AG04450 (cell line): Measurements from ENCODE around the gene FSTL1. TPM values are rescaled to one million over a fixed set of nuclear protein-coding genes. Genes with fewer than 3 reads are reported as not detected.

ENCODE experiments used
- CTCF ChIA-PET: fragments of 300-600, 350-600 bp; formaldehyde crosslinking; extraction: SDS; loops from one replicate; lab custom pipeline; 2022; ENCODE audit warnings: antibody characterized with exemption, inconsistent platforms; lab: Charles Lee
- POLR2A ChIA-PET: fragments of 350-600 bp; formaldehyde crosslinking; extraction: SDS; loops from one replicate; lab custom pipeline; 2021; ENCODE audit warnings: antibody characterized with exemption, inconsistent platforms; lab: Yijun Ruan, JAX
- DNase-seq: peaks from one replicate; pipeline ENCODE4 v3.0.0-alpha.2; 2011; ENCODE audit warnings: low read depth, low spot score
- H3K27ac ChIP-seq: one replicate; pipeline ENCODE4 v1.5.1; 2012; ENCODE audit warnings: low read depth, low read length, control low read depth
- H3K27me3 ChIP-seq: one replicate; pipeline ENCODE4 v1.6.0; 2012; ENCODE audit warnings: low read length; ENCODE audit not compliant: control insufficient read depth, insufficient read depth
- H3K4me3 ChIP-seq: 2 replicates; pipeline ENCODE4 v1.5.1; 2011; ENCODE audit warnings: mild to moderate bottlenecking, low read depth, low read length, control low read depth
- H3K9me3 ChIP-seq: 2 replicates; pipeline ENCODE4 v1.5.1; 2012; ENCODE audit warnings: low read length; ENCODE audit not compliant: control insufficient read depth, insufficient read depth
- CTCF ChIP-seq: IDR thresholded peaks from 2 replicates; pipeline ENCODE4 v1.5.1; 2011; ENCODE audit warnings: low read depth, low read length, control low read depth, inconsistent platforms
- polyA plus RNA-seq: library from polyadenylated mRNA; depleted of rRNA; stranded (reverse); fragments of >200 nt; gene quantifications from 2 replicates; pipeline ENCODE4 v1.2.3, GENCODE V29; 2011

FSTL1 gene
- polyA plus RNA-seq, 1 experiment = 1,126 TPM

GRCh38 chr3:120487191-120487650, 36.4 kb upstream of the FSTL1 start:
- Histone ChIP-seq H3K9me3 (peaks cover 4% of the 10 kb centered on the region; the same call in 1 of the 2 replicates), H3K27me3 (no peaks in the 10 kb centered on the region), H3K4me3 (no peak overlapping the region), H3K27ac (peak overlapping the region; percentile 63)
- DNase-seq = no peak
- POLR2A ChIA-PET = interaction anchor here (1.4 kb wide), 1 partner anchor 36 kb away, joined by 4 read pairs; the partner anchor contains the start of gene FSTL1
- CTCF ChIA-PET = interaction anchor here (1.4 kb wide), 1 partner anchor 20 kb away, joined by 4 read pairs; no protein-coding TSS in a partner anchor
- no peak for TF ChIP-seq CTCF

- Histone ChIP-seq H3K4me3 (no peak overlapping the region), H3K9me3 (no peaks in the 10 kb centered on the region), H3K27ac (no peak overlapping the region), H3K27me3 (no peaks in the 10 kb centered on the region)
- POLR2A ChIA-PET = no interaction called here
- TF ChIP-seq CTCF = no peak
- CTCF ChIA-PET = no interaction called here
- no peak for DNase-seq
These were observed 30.3 kb upstream of the FSTL1 start for GRCh38 chr3:120481081-120481480.

GRCh38 chr3:120477781-120478180, 27.0 kb upstream of the FSTL1 start:
- no peak overlapping the region for H3K27ac ChIP-seq
- DNase-seq = no peak
- no peaks in the 10 kb centered on the region for H3K27me3 ChIP-seq
- no peaks in the 10 kb centered on the region for H3K9me3 ChIP-seq
- POLR2A ChIA-PET = no interaction called here
- TF ChIP-seq CTCF = no peak
- H3K4me3 ChIP-seq = no peak overlapping the region
- CTCF ChIA-PET = interaction anchor here (0.7 kb wide), 1 partner anchor 61 kb away, joined by 4 read pairs; no protein-coding TSS in a partner anchor

- no peak for DNase-seq
- POLR2A ChIA-PET = interaction anchor here (1.2 kb wide), 1 partner anchor 25 kb away, joined by 6 read pairs; the partner anchor contains the start of gene FSTL1
- Histone ChIP-seq H3K4me3 (no peak overlapping the region), H3K27ac (no peak overlapping the region), H3K9me3 (no peaks in the 10 kb centered on the region), H3K27me3 (no peaks in the 10 kb centered on the region)
- CTCF ChIA-PET = interaction anchor here (1.8 kb wide), 1 partner anchor 83 kb away, joined by 7 read pairs; no protein-coding TSS in a partner anchor
- TF ChIP-seq CTCF = no peak
These were observed 25.1 kb upstream of the FSTL1 start for GRCh38 chr3:120475722-120476377.
